ENCODE data around the gene OR10G2. TPM values are rescaled to one million over a fixed set of nuclear protein-coding genes. Genes with fewer than 3 reads are reported as not detected.

The OR10G2 gene
- total and polyA plus RNA-seq, 4 donors: not detected

GRCh38 chr14:21668377-21668776, 33.6 kb upstream of the OR10G2 start:
- Histone ChIP-seq H3K9ac (ENCODE audit: low read depth in 1 of 2, low read length in 2 of 2) (no peak overlapping the region), H3K4me1 (ENCODE audit: control insufficient read depth in 4 of 4, insufficient read depth in 4 of 4, low read length in 3 of 4) (no peaks in the 10 kb centered on the region), H3K27me3 (ENCODE audit: control insufficient read depth in 4 of 4, insufficient read depth in 4 of 4, low read length in 3 of 4) (peaks cover 0 to 8% (median 2%) of the 10 kb centered on the region in 4 donors), H3K9me3 (ENCODE audit: control insufficient read depth in 4 of 4, low read length in 3 of 4) (peaks cover 0 to 4% (median 0%) of the 10 kb centered on the region in 4 donors), H3K36me3 (ENCODE audit: control insufficient read depth in 4 of 4, insufficient read depth in 3 of 4, low read depth in 1 of 4, low read length in 3 of 4) (no peaks in the 10 kb centered on the region), H3K4me3 (ENCODE audit: low read depth in 1 of 3, low read length in 3 of 3) (no peak overlapping the region), H3K27ac (ENCODE audit: low read depth in 1 of 2, low read length in 2 of 2) (no peak overlapping the region)
- WGBS: 72% methylated on average over 3 of the region's 3 CpGs
- DNase-seq (ENCODE audit: low spot score): no peak
- TF ChIP-seq TAF1 (conservative IDR thresholded peaks at IDR 0.05) (no peak), YY1 (IDR thresholded peaks at IDR 0.05) (no peak), CTCF (IDR thresholded peaks at IDR 0.05; ENCODE audit: low read depth, low read length, missing input control) (no peak), ATF3 (IDR thresholded peaks at IDR 0.05) (no peak), REST (IDR thresholded peaks at IDR 0.05) (no peak), NR2F2 (IDR thresholded peaks at IDR 0.05) (no peak), MAX (IDR thresholded peaks at IDR 0.05) (no peak), GABPA (IDR thresholded peaks at IDR 0.05 in 1 of 2, conservative IDR thresholded peaks at IDR 0.05 in 1 of 2) (no peak), SP1 (IDR thresholded peaks at IDR 0.05) (no peak), ZBTB33 (IDR thresholded peaks at IDR 0.05) (no peak), RXRA (IDR thresholded peaks at IDR 0.05) (no peak)

GRCh38 chr14:21656980-21657379, 22.2 kb upstream of the OR10G2 start:
- TF ChIP-seq TAF1 (conservative IDR thresholded peaks at IDR 0.05) (no peak), NR2F2 (IDR thresholded peaks at IDR 0.05) (no peak), JUND (IDR thresholded peaks at IDR 0.05) (no peak), SP1 (IDR thresholded peaks at IDR 0.05) (no peak), HNF4G (IDR thresholded peaks at IDR 0.05) (no peak), ATF3 (IDR thresholded peaks at IDR 0.05) (no peak), FOXA2 (IDR thresholded peaks at IDR 0.05) (no peak), ZBTB33 (IDR thresholded peaks at IDR 0.05) (no peak), CTCF (IDR thresholded peaks at IDR 0.05; ENCODE audit: low read depth, low read length, missing input control) (no peak), GABPA (IDR thresholded peaks at IDR 0.05 in 1 of 2, conservative IDR thresholded peaks at IDR 0.05 in 1 of 2) (no peak), RXRA (IDR thresholded peaks at IDR 0.05) (no peak)
- Histone ChIP-seq H3K27me3 (ENCODE audit: control insufficient read depth in 4 of 4, insufficient read depth in 4 of 4, low read length in 3 of 4) (peaks cover 0 to 4% (median 0%) of the 10 kb centered on the region in 4 donors), H3K4me3 (ENCODE audit: low read depth in 1 of 3, low read length in 3 of 3) (no peak overlapping the region), H3K9ac (ENCODE audit: low read depth in 1 of 2, low read length in 2 of 2) (no peak overlapping the region), H3K4me1 (ENCODE audit: control insufficient read depth in 4 of 4, insufficient read depth in 4 of 4, low read length in 3 of 4) (no peaks in the 10 kb centered on the region), H3K9me3 (ENCODE audit: control insufficient read depth in 4 of 4, low read length in 3 of 4) (no peaks in the 10 kb centered on the region), H3K27ac (ENCODE audit: low read depth in 1 of 2, low read length in 2 of 2) (no peak overlapping the region), H3K36me3 (ENCODE audit: control insufficient read depth in 4 of 4, insufficient read depth in 3 of 4, low read depth in 1 of 4, low read length in 3 of 4) (no peaks in the 10 kb centered on the region)
- no peak for DNase-seq (ENCODE audit: low spot score)
- WGBS: 48% methylated on average over 1 of the region's 1 CpG

All from liver (tissue), 9 donors.